NB4 (cell line): ENCODE measurements around the gene KIF17.

ENCODE experiments used
- DNase-seq: peaks from one replicate; pipeline ENCODE4 v3.0.0; 2010; ENCODE audit warnings: low read depth
- H3K4me3 ChIP-seq: one replicate; pipeline ENCODE4 v1.5.1; 2011; ENCODE audit warnings: mild to moderate bottlenecking, low read depth, low read length, moderate library complexity
- MAX ChIP-seq: IDR thresholded peaks from 2 replicates; pipeline ENCODE4 v1.6.1; 2011; ENCODE audit warnings: low read depth, low read length
- MYC ChIP-seq: IDR thresholded peaks from 2 replicates; pipeline ENCODE4 v1.6.1; 2011; ENCODE audit warnings: low read depth, low read length
- POLR2A ChIP-seq: IDR thresholded peaks from 2 replicates; pipeline ENCODE4 v1.6.1; 2011; ENCODE audit warnings: mild to moderate bottlenecking; ENCODE audit not compliant: insufficient read length; ENCODE audit errors: extremely low read depth
- TF ChIP-seq, protein P1 (sequence below): IDR thresholded peaks from one replicate; pipeline ENCODE4 v1.5.1; 2012; ENCODE audit warnings: low read depth, low read length

Gene KIF17

GRCh38 chr1:20624709-20625108, 93.1 kb downstream of the KIF17 start:
- no peak overlapping the region for H3K4me3 ChIP-seq
- no peak for DNase-seq
- TF ChIP-seq, protein P1, sequence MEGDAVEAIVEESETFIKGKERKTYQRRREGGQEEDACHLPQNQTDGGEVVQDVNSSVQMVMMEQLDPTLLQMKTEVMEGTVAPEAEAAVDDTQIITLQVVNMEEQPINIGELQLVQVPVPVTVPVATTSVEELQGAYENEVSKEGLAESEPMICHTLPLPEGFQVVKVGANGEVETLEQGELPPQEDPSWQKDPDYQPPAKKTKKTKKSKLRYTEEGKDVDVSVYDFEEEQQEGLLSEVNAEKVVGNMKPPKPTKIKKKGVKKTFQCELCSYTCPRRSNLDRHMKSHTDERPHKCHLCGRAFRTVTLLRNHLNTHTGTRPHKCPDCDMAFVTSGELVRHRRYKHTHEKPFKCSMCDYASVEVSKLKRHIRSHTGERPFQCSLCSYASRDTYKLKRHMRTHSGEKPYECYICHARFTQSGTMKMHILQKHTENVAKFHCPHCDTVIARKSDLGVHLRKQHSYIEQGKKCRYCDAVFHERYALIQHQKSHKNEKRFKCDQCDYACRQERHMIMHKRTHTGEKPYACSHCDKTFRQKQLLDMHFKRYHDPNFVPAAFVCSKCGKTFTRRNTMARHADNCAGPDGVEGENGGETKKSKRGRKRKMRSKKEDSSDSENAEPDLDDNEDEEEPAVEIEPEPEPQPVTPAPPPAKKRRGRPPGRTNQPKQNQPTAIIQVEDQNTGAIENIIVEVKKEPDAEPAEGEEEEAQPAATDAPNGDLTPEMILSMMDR: no peak
- TF ChIP-seq MYC (no peak), POLR2A (no peak), MAX (no peak)

DNA sequence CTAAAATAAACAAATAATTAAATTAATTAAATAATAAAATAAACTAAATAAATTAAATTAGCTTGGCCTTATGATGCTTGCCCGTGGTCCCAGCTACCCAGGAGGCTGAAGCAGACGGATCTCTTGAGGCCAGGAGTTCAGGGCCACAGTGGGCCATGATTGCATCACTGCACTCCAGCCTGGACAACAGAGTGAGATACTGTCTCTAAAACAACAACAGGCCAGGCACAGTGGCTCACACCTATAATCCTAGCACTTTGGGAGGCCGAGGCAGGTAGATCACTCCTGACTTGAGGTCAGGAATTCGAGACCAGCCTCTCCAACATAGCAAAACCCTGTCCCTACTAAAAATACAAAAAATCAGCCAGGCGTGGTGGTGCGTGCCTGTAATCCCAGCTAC, 96.8 kb downstream of the KIF17 start:
- H3K4me3 ChIP-seq: no peak overlapping the region
- no peak for DNase-seq
- TF ChIP-seq, protein P1: no peak
- TF ChIP-seq MYC: no peak
- no peak for TF ChIP-seq POLR2A
- no peak for TF ChIP-seq MAX

DNA sequence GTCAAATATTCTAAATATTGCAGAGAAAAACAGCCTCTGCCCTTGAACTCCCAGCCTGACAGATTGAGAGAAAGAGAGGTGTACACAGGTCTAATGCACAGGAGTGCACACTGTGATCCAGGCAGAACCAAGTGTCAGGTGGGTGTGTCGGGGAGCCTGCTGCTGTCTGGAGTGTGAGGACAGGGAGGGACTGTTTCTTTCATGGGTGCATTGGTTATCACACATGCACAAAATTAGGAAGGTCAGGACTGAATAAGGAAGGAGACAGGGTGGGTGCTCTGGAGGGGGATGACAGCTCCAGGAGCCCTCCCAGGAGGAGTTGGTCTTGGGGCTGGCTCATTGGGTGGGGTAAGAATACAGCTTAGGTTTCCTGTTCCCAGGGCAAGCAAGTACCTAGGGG, 97.8 kb downstream of the KIF17 start:
- no peak for DNase-seq
- H3K4me3 ChIP-seq: no peak overlapping the region
- TF ChIP-seq, protein P1: no peak
- no peak for TF ChIP-seq POLR2A
- no peak for TF ChIP-seq MAX
- no peak for TF ChIP-seq MYC

DNA sequence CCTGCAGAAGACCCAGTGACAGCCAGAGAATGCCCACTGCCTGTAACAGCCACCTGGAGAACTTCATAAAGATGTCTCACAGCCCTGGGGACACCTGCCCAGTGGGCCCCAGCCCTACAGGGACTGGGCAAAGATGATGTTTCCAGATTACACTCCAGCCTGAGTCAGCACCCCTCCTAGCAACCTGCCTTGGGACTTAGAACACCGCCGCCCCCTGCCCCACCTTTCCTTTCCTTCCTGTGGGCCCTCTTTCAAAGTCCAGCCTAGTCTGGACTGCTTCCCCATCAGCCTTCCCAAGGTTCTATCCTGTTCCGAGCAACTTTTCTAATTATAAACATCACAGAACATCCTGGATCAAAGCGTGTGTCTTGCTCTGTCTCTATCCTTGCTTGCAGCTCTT, 99.3 kb downstream of the KIF17 start:
- H3K4me3 ChIP-seq: no peak overlapping the region
- TF ChIP-seq MYC (no peak), MAX (no peak), POLR2A (no peak)
- TF ChIP-seq, protein P1: no peak
- no peak for DNase-seq

- TF ChIP-seq, protein P1: no peak
- TF ChIP-seq POLR2A (no peak), MYC (no peak), MAX (no peak)
- DNase-seq: no peak
- H3K4me3 ChIP-seq: no peak overlapping the region
Measured at GRCh38 chr1:20616847-20617487, 100.8 kb downstream of the KIF17 start.
